MM.1S (cell line): ENCODE results near the gene DGKI.

ENCODE experiments used
- DNase-seq: peaks from one replicate; pipeline ENCODE4 v3.0.0-alpha.2; 2015
- H2AFZ ChIP-seq: fragments of 300-600 bp; sonication (generic); 2 replicates; pipeline ENCODE4 v1.6.0; 2016; ENCODE audit warnings: antibody characterized with exemption, low read length
- H3F3A ChIP-seq: fragments of 300-600 bp; sonication (generic); 2 replicates; pipeline ENCODE4 v1.6.1; 2016; ENCODE audit warnings: mild to moderate bottlenecking, antibody characterized with exemption, low read length, moderate library complexity, mixed read lengths; ENCODE audit not compliant: insufficient read depth
- H3K27ac ChIP-seq: fragments of 300-600 bp; sonication (generic); 2 replicates; pipeline ENCODE4 v1.5.1; 2016; ENCODE audit warnings: mild to moderate bottlenecking, low read length
- H3K27me3 ChIP-seq: fragments of 300-600 bp; sonication (generic); replicated peaks from 2 replicates; pipeline ENCODE4 v1.6.0; 2016; ENCODE audit warnings: low read length; ENCODE audit not compliant: insufficient read depth
- H3K36me3 ChIP-seq: fragments of 300-600 bp; sonication (generic); replicated peaks from 2 replicates; pipeline ENCODE4 v1.6.1; 2016; ENCODE audit warnings: mild to moderate bottlenecking, low read length, mixed read lengths; ENCODE audit not compliant: insufficient read depth
- H3K4me1 ChIP-seq: fragments of 300-600 bp; sonication (generic); 2 replicates; pipeline ENCODE4 v1.6.1; 2016; ENCODE audit warnings: low read length, mixed read lengths
- H3K4me2 ChIP-seq: fragments of 300-600 bp; sonication (generic); 2 replicates; pipeline ENCODE4 v1.6.0; 2016; ENCODE audit warnings: low read depth, low read length
- H3K4me3 ChIP-seq: fragments of 300-600 bp; sonication (generic); 2 replicates; pipeline ENCODE4 v1.5.1; 2016; ENCODE audit warnings: low read length, mixed read lengths
- H3K79me2 ChIP-seq: fragments of 300-600 bp; sonication (generic); 2 replicates; pipeline ENCODE4 v1.6.1; 2016; ENCODE audit warnings: mixed run types, low read length, mixed read lengths
- H3K9ac ChIP-seq: fragments of 300-600 bp; sonication (generic); 2 replicates; pipeline ENCODE4 v1.6.1; 2016; ENCODE audit warnings: low read length, mixed read lengths
- H3K9me2 ChIP-seq: fragments of 300-600 bp; sonication (generic); replicated peaks from 2 replicates; pipeline ENCODE4 v1.6.1; 2016; ENCODE audit warnings: mild to moderate bottlenecking, low read length, mixed read lengths; ENCODE audit not compliant: insufficient read depth
- H3K9me3 ChIP-seq: fragments of 300-600 bp; sonication (generic); replicated peaks from 2 replicates; pipeline ENCODE4 v1.6.1; 2016; ENCODE audit warnings: mild to moderate bottlenecking, low read length, mixed read lengths; ENCODE audit not compliant: insufficient read depth
- H4K20me1 ChIP-seq: fragments of 300-600 bp; sonication (generic); 2 replicates; pipeline ENCODE4 v1.6.1; 2016; ENCODE audit warnings: mild to moderate bottlenecking, low read length, moderate library complexity, mixed read lengths; ENCODE audit not compliant: insufficient read depth
- EZH2 ChIP-seq: fragments of 300-600 bp; sonication (generic); optimal IDR thresholded peaks from 2 replicates; pipeline ENCODE3; 2017; ENCODE audit warnings: low read depth, mild to moderate bottlenecking, antibody characterized with exemption, low read length, mixed read lengths
- EZH2phosphoT487 ChIP-seq: fragments of 300-600 bp; sonication (generic); IDR thresholded peaks from 2 replicates; pipeline ENCODE4 v1.6.1; 2018; ENCODE audit warnings: antibody characterized with exemption, low read length
- TF ChIP-seq, protein P1 (sequence below): fragments of 300-600 bp; sonication (generic); IDR thresholded peaks from 2 replicates; pipeline ENCODE4 v1.5.1; 2016; ENCODE audit warnings: antibody characterized with exemption, low read length, mixed read lengths

DGKI gene

GRCh38 chr7:137342265-137342664 is 504.5 kb downstream of the DGKI start:
- no peak overlapping the region for H3K27ac ChIP-seq
- H3K4me1 ChIP-seq: no peaks in the 10 kb centered on the region
- no peaks in the 10 kb centered on the region for H3K27me3 ChIP-seq
- H3K4me3 ChIP-seq: no peak overlapping the region
- H3K79me2 ChIP-seq: no peaks in the 10 kb centered on the region
- H2AFZ ChIP-seq: no peak overlapping the region
- H3K36me3 ChIP-seq: no peaks in the 10 kb centered on the region
- H3K9me2 ChIP-seq: no peaks in the 10 kb centered on the region
- no peak overlapping the region for H3K9ac ChIP-seq
- no peak for DNase-seq
- no peaks in the 10 kb centered on the region for H4K20me1 ChIP-seq
- TF ChIP-seq, protein P1, sequence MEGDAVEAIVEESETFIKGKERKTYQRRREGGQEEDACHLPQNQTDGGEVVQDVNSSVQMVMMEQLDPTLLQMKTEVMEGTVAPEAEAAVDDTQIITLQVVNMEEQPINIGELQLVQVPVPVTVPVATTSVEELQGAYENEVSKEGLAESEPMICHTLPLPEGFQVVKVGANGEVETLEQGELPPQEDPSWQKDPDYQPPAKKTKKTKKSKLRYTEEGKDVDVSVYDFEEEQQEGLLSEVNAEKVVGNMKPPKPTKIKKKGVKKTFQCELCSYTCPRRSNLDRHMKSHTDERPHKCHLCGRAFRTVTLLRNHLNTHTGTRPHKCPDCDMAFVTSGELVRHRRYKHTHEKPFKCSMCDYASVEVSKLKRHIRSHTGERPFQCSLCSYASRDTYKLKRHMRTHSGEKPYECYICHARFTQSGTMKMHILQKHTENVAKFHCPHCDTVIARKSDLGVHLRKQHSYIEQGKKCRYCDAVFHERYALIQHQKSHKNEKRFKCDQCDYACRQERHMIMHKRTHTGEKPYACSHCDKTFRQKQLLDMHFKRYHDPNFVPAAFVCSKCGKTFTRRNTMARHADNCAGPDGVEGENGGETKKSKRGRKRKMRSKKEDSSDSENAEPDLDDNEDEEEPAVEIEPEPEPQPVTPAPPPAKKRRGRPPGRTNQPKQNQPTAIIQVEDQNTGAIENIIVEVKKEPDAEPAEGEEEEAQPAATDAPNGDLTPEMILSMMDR: no peak
- no peaks in the 10 kb centered on the region for H3F3A ChIP-seq
- no peaks in the 10 kb centered on the region for H3K9me3 ChIP-seq
- no peak overlapping the region for H3K4me2 ChIP-seq

DNA sequence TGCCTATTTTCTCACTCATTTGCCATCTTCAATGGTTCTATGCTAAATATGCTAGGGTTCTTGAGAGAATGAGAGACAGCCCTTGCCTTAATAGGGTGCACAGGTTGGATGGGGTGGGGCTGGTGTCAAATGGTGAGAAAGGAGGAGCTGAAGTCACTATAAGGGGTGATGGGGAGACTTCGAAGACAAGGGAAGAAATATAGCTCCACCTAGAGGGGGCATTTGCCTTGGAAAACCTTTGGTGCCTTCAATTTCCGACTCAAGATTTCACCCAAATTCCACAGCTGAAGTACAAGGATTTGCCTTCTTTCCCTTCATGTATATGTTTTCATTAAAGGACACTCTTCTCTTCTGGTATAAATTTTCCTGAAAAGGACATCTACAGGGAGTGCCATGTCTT is 508.9 kb downstream of the DGKI start:
- Histone ChIP-seq H3K4me2 (no peak overlapping the region), H4K20me1 (no peaks in the 10 kb centered on the region), H3K27ac (no peak overlapping the region), H3K9ac (no peak overlapping the region), H3K27me3 (no peaks in the 10 kb centered on the region), H3K9me2 (no peaks in the 10 kb centered on the region), H3K36me3 (no peaks in the 10 kb centered on the region), H3K9me3 (no peaks in the 10 kb centered on the region), H3F3A (no peaks in the 10 kb centered on the region), H2AFZ (no peak overlapping the region), H3K4me1 (no peaks in the 10 kb centered on the region), H3K79me2 (no peaks in the 10 kb centered on the region), H3K4me3 (no peak overlapping the region)
- no peak for TF ChIP-seq EZH2
- TF ChIP-seq, protein P1: peak; percentile 31
- no peak for DNase-seq

DNA sequence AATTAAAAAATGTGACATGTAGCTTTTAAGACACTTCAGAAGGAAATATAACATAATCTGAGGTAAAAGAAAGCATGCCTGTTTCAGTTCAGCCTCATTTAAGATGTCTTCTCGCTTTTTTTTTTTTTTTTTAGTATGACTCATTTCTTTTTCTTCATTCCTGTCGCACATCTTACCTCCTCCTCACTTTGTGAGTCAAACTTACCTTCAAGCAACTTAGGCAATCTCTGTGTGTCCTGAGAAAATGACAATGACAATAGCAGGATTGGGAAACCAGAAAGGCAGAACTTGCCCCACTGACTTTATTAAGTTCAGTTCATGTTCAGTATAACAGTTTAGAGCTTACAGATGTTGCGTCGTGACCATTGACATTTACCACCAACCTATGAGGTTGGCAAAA is 511.0 kb downstream of the DGKI start:
- H3K27me3 ChIP-seq: no peaks in the 10 kb centered on the region
- H3K9me2 ChIP-seq: no peaks in the 10 kb centered on the region
- TF ChIP-seq EZH2: no peak
- TF ChIP-seq, protein P1: no peak
- no peak for TF ChIP-seq EZH2phosphoT487
- H3K9ac ChIP-seq: no peak overlapping the region
- no peaks in the 10 kb centered on the region for H3K4me1 ChIP-seq
- no peaks in the 10 kb centered on the region; the same call in 1 of the 2 replicates for H3K9me3 ChIP-seq
- no peak overlapping the region for H3K4me3 ChIP-seq
- no peak overlapping the region for H2AFZ ChIP-seq
- no peaks in the 10 kb centered on the region for H3K79me2 ChIP-seq
- H3K36me3 ChIP-seq: no peaks in the 10 kb centered on the region
- no peak overlapping the region for H3K4me2 ChIP-seq
- no peak overlapping the region for H3K27ac ChIP-seq
- no peak for DNase-seq
- no peaks in the 10 kb centered on the region for H4K20me1 ChIP-seq
- no peaks in the 10 kb centered on the region for H3F3A ChIP-seq
